Tibial artery (tissue), 4 donors: ENCODE results near the gene THADA.

Experiments used
- DNase-seq, 2 donors: peaks; one replicate each; pipeline ENCODE4 v3.0.0-alpha.2; 2019
- H3K27ac ChIP-seq, 2 donors: fragments of 200-600 bp; sonication (generic) in 1 of 2; 1 replicate in 1 of 2; 2 replicates in 1 of 2; pipeline ENCODE4 v1.5.1; 2018 to 2019; ENCODE audit warnings: mild to moderate bottlenecking in 1 of 2
- H3K27me3 ChIP-seq, 2 donors: fragments of 200-600 bp; sonication (generic) in 1 of 2; one replicate each; pipeline versions ENCODE4 v1.5.1 to v1.6.0; 2016 to 2019
- H3K36me3 ChIP-seq, 3 donors: fragments of 200-600 bp; sonication (generic) in 2 of 3; one replicate each; pipeline ENCODE4 v1.5.1; 2016 to 2019; ENCODE audit warnings: mild to moderate bottlenecking in 2 of 3
- H3K4me1 ChIP-seq, 4 donors: fragments of 200-600 bp; sonication (generic) in 2 of 4; 1 replicate in 3 of 4; 2 replicates in 1 of 4; pipeline ENCODE4 v1.5.1; 2016 to 2019
- H3K4me3 ChIP-seq, 2 donors: fragments of 200-600 bp; sonication (generic) in 1 of 2; 1 replicate in 1 of 2; 2 replicates in 1 of 2; pipeline ENCODE4 v1.5.1; 2018 to 2019; ENCODE audit warnings: mild to moderate bottlenecking in 2 of 2
- H3K9me3 ChIP-seq, 3 donors: fragments of 200-600 bp; sonication (generic) in 1 of 3; one replicate each; pipeline ENCODE4 v1.5.1; 2016 to 2019
- CTCF ChIP-seq, 2 experiments: fragments of 200-600 bp in 1 of 2; fragments of 450-650 bp in 1 of 2; IDR thresholded peaks; one replicate each; pipeline ENCODE4 v1.5.1; 2017 to 2019; ENCODE audit warnings: antibody characterized with exemption in 2 of 2, mild to moderate bottlenecking in 1 of 2, moderate library complexity in 1 of 2
- intact Hi-C: fragments of 100-400 bp; cut with DNase I; formaldehyde crosslinking; loops from one replicate; pipeline ENCODE4 v1.15.0; 2023; ENCODE audit warnings: low total_unique reads

The THADA gene

GRCh38 chr2:43270461-43270860 is 325.4 kb downstream of the THADA start:
- intact Hi-C loops, result no loop called here
- Histone ChIP-seq H3K4me3 (no peak overlapping the region), H3K27ac (peak overlapping the region; percentile 86 to 90), H3K4me1 (peaks cover 0 to 80% (median 63%) of the 10 kb centered on the region in 4 donors), H3K36me3 (no peaks in the 10 kb centered on the region), H3K9me3 (no peaks in the 10 kb centered on the region), H3K27me3 (no peaks in the 10 kb centered on the region)
- peak in 1 of 2 donors; percentile 56 for DNase-seq
- no peak for TF ChIP-seq CTCF (IDR thresholded peaks at IDR 0.05)

DNA sequence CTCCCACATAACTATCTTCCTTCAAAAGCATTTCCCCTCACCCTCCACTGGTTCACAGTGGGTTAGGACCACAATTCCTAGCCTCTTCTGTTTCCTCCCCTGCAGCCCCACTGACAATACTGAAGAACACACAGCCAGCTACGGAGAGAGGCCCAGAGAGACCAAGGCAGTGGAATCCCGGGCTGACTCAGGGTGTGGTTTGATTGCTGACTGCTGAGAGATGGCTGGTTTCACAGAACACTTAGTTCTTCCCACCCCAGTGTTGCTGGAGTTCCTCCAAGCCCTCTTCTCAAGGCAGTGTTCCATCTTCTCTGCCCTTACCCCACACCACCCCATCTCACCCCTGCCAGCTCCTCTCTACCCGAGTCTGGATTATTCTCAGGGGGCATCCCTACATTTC is 326.1 kb downstream of the THADA start:
- DNase-seq, result peak; percentile 93 to 95
- H3K4me3 ChIP-seq, result no peak overlapping the region
- no peak for TF ChIP-seq CTCF (IDR thresholded peaks at IDR 0.05)

DNA sequence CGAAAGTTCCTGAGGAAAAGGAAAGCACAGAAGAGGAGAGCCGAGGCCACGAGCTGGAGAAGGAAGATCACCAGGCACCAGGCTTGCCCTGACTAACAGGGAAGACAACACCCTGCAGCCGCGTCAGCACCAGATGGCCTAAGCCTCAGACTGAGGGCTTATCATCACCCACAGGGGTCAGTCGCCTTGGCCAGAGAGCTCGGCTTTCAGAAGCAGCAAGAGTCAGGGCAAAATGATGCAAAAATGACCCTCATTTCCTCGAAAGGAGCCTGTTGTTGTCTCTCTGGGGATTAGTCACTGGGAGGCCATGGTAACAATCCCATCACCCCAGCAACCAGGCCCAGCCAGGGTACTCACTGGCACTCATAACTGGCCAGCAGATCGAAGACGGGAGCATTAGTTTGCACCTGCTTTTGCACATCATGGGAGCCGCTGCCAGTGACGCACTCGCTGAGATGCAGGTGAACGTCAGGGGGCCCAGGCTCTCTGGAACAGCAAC is 326.7 kb downstream of the THADA start:
- Histone ChIP-seq H3K27ac (peak overlapping the region; percentile 86 to 90), H3K4me3 (peak overlapping the region in 1 of 2 donors; percentile 17), H3K9me3 (no peaks in the 10 kb centered on the region), H3K4me1 (peaks cover 0 to 83% (median 70%) of the 10 kb centered on the region in 4 donors), H3K36me3 (no peaks in the 10 kb centered on the region), H3K27me3 (no peaks in the 10 kb centered on the region)
- TF ChIP-seq CTCF (IDR thresholded peaks at IDR 0.05), result no peak
- intact Hi-C loops, result no loop called here
- peak; percentile 95 for DNase-seq

More for the DNA sequence above, 326.1 kb downstream of the THADA start:
- H3K27ac ChIP-seq, result peak overlapping the region; percentile 86 to 90
- H3K4me1 ChIP-seq, result peaks cover 0 to 83% (median 66%) of the 10 kb centered on the region in 4 donors
- H3K27me3 ChIP-seq, result no peaks in the 10 kb centered on the region
- H3K36me3 ChIP-seq, result no peaks in the 10 kb centered on the region
- H3K9me3 ChIP-seq, result no peaks in the 10 kb centered on the region
- intact Hi-C loops, result no loop called here

DNA sequence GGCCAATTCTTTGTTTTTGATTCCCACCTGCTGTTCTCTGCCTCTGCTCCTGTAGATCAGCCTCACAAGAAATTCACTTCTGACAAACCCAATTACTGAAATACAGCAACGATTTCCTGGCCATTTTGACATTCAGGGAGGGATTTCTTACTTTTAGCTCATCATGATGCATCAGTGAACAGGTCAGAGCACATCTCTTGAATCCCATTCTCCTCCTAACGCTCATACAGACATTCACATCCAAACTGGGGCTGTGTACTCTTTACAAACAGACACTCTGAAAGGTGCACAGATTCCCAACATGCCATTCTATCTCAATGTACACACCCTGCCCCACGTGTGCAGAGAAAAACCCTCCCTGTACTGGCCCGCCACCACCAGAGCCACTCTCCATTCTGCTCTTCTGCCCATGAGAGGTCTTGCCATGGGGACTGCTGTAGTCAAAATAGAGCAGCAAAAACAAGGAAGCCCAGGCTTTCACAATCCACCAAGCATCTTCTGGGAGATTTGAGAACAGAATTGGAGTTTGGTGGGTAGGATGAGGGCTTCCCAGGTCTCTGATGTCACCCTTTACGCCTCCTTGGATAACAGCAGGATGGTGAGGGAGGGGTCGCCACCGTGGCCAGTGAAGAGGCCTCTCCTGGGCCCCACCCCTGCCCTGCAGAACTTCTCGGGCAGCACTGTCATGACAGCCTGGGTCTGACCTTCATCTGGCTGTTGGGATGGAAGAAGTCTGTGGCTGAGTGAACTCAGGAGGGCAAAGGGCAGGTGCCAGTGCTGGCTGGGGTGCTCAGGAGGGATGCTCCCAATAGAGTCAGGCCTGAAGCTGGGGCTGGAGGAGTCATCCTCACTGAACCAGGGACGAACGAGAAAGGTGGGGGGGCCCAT is 327.5 kb downstream of the THADA start:
- Histone ChIP-seq H3K4me3 (peak overlapping the region in 1 of 2 donors; percentile 17), H3K36me3 (no peaks in the 10 kb centered on the region), H3K27ac (peak overlapping the region; percentile 86 to 90), H3K4me1 (peaks cover 0 to 81% (median 63%) of the 10 kb centered on the region in 4 donors), H3K27me3 (no peaks in the 10 kb centered on the region), H3K9me3 (no peaks in the 10 kb centered on the region)
- no peak for TF ChIP-seq CTCF (IDR thresholded peaks at IDR 0.05)
- peak; percentile 33 to 57 for DNase-seq
- intact Hi-C loops, result no loop called here

GRCh38 chr2:43267381-43267780 is 328.5 kb downstream of the THADA start:
- H3K27me3 ChIP-seq, result no peaks in the 10 kb centered on the region
- intact Hi-C loops, result no loop called here
- no peaks in the 10 kb centered on the region for H3K36me3 ChIP-seq
- H3K4me1 ChIP-seq, result peaks cover 0 to 74% (median 61%) of the 10 kb centered on the region in 4 donors
- TF ChIP-seq CTCF (IDR thresholded peaks at IDR 0.05), result no peak
- peak in 1 of 2 donors; percentile 66 for DNase-seq
- no peak overlapping the region for H3K4me3 ChIP-seq
- no peaks in the 10 kb centered on the region for H3K9me3 ChIP-seq
- H3K27ac ChIP-seq, result peak overlapping the region; percentile 86 to 90
